Activated B cell treated with CpG ODN at 0.5 μM for 24 hours (primary cell): ENCODE results near the gene IQCE. TPM values are rescaled to one million over a fixed set of nuclear protein-coding genes. Genes with fewer than 3 reads are reported as not detected.
"Not testable (repeated sequence)": the region's sequence is repeated elsewhere in the genome, so short reads cannot be mapped to it uniquely, and the experiment has no call there.

ENCODE experiments used
- ATAC-seq: fragments of 200-7000 bp; cut with Tn5 transposase; one replicate; pipeline ENCODE4 v1.10.0; 2021; ENCODE audit warnings: low read depth, mild to moderate bottlenecking, moderate library complexity
- CTCF ChIA-PET: fragments of 350-600 bp; sonication (Branson Sonifier 250); formaldehyde crosslinking; loops from one replicate; lab custom pipeline; 2021; ENCODE audit warnings: antibody characterized with exemption; lab: Charles Lee
- POLR2A ChIA-PET: fragments of 350-600 bp; sonication (Branson Sonifier 250); formaldehyde crosslinking; loops from one replicate; lab custom pipeline; 2021; ENCODE audit warnings: antibody characterized with exemption; lab: Charles Lee
- DNase-seq: peaks from one replicate; pipeline ENCODE4 v3.0.0; 2022
- H3K27ac Mint-ChIP-seq: one replicate; pipeline ENCODE4 v1.8.0; 2020; ENCODE audit warnings: mixed read lengths
- H3K27me3 Mint-ChIP-seq: one replicate; pipeline ENCODE4 v1.8.0; 2021; ENCODE audit warnings: mixed read lengths
- H3K36me3 Mint-ChIP-seq: one replicate; pipeline ENCODE4 v1.8.0; 2021; ENCODE audit warnings: low read depth, mixed read lengths
- H3K4me1 Mint-ChIP-seq: one replicate; pipeline ENCODE4 v1.8.0; 2021; ENCODE audit warnings: mixed read lengths
- H3K4me3 Mint-ChIP-seq: one replicate; pipeline ENCODE4 v1.8.0; 2020; ENCODE audit warnings: mild to moderate bottlenecking, mixed read lengths
- H3K9me3 Mint-ChIP-seq: one replicate; pipeline ENCODE4 v1.8.0; 2020; ENCODE audit warnings: mixed read lengths
- intact Hi-C: fragments of 100-400 bp; cut with micrococcal nuclease; formaldehyde crosslinking; loops from one replicate; pipeline ENCODE4 v1.15.1; 2024
- total RNA-seq: library from RNA; stranded (reverse); gene quantifications from 2 replicates; pipeline ENCODE4 v1.2.3, GENCODE V29; 2022
- TF ChIP-seq, protein P1 (sequence below): fragments of 200-600 bp; IDR thresholded peaks from one replicate; pipeline ENCODE4 v1.8.0; 2022; ENCODE audit warnings: antibody characterized with exemption, mild to moderate bottlenecking

The IQCE gene
- total RNA-seq, 1 donor from 2014 or later, result 7.7 TPM

DNA sequence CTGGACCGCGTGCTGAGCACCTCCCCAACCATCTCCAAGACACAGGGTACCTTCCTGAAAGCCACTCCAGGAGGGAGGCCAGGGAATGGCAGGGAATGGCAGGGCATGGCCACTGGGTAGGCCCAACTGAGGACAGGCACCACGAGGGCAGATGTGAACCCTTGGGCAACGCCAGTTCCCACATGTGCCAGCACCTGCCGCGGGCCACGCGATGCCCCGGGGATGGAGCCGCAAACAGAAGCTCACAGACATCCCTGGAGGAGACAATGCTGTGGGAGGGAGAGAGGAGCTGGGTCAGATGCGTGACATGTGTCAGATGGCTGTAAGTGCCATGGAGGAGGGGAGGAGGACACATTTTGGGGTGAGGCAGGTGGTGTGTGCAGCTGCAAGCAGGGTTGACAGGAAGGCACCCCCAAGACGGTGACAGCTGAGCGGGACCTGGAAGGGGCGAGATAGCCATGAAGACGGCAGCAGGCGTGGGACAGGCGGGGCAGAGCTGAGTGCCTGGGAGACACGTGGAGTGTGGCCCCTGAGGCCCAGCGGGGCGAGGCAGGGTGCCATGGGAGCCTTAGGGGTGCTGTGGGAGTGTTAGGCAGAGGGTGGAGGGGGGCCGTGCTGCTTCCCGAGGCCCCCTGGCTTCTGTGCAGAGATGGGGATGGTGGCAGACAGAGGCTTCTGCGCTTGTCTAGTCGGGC, 27.7 kb downstream of the IQCE start:
- CTCF ChIA-PET, result no interaction called here
- Mint-ChIP-seq H3K27ac (no peak overlapping the region), H3K36me3 (peaks cover 6% of the 10 kb centered on the region), H3K9me3 (no peaks in the 10 kb centered on the region), H3K27me3 (no peaks in the 10 kb centered on the region), H3K4me3 (no peak overlapping the region), H3K4me1 (no peaks in the 10 kb centered on the region)
- DNase-seq (no peak), ATAC-seq (no peak)
- intact Hi-C loops, result no loop called here
- TF ChIP-seq, protein P1, sequence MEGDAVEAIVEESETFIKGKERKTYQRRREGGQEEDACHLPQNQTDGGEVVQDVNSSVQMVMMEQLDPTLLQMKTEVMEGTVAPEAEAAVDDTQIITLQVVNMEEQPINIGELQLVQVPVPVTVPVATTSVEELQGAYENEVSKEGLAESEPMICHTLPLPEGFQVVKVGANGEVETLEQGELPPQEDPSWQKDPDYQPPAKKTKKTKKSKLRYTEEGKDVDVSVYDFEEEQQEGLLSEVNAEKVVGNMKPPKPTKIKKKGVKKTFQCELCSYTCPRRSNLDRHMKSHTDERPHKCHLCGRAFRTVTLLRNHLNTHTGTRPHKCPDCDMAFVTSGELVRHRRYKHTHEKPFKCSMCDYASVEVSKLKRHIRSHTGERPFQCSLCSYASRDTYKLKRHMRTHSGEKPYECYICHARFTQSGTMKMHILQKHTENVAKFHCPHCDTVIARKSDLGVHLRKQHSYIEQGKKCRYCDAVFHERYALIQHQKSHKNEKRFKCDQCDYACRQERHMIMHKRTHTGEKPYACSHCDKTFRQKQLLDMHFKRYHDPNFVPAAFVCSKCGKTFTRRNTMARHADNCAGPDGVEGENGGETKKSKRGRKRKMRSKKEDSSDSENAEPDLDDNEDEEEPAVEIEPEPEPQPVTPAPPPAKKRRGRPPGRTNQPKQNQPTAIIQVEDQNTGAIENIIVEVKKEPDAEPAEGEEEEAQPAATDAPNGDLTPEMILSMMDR, result no peak
- POLR2A ChIA-PET, result no interaction called here

DNA sequence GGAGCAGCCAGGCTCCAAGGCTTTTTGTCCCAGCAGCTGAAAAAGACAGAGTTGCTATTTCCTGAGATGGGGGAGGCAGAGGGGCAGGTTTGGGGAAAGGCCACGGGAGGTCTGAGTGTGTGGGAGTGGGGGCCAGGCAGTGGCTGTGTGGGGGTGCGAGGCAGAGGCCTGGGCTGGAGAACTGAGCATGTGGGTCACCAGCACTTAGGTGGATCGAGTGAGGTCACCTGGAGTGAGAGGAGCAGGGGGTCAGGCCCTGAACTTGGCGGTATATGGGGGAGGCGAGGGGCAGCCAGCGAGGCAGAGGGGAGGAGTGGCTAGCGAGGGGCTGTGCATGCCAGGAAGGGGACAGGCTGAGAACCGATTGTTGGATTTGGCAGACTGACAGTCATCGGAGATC, 28.4 kb downstream of the IQCE start:
- TF ChIP-seq, protein P1, result no peak
- H3K36me3 Mint-ChIP-seq, result peaks cover 8% of the 10 kb centered on the region
- ChIA-PET CTCF (no interaction called here), POLR2A (no interaction called here)
- intact Hi-C loops, result no loop called here
- DNase-seq (no peak), ATAC-seq (no peak)
- H3K4me3 Mint-ChIP-seq, result no peak overlapping the region
- H3K9me3 Mint-ChIP-seq, result no peaks in the 10 kb centered on the region
- no peaks in the 10 kb centered on the region for H3K4me1 Mint-ChIP-seq
- no peaks in the 10 kb centered on the region for H3K27me3 Mint-ChIP-seq
- no peak overlapping the region for H3K27ac Mint-ChIP-seq

DNA sequence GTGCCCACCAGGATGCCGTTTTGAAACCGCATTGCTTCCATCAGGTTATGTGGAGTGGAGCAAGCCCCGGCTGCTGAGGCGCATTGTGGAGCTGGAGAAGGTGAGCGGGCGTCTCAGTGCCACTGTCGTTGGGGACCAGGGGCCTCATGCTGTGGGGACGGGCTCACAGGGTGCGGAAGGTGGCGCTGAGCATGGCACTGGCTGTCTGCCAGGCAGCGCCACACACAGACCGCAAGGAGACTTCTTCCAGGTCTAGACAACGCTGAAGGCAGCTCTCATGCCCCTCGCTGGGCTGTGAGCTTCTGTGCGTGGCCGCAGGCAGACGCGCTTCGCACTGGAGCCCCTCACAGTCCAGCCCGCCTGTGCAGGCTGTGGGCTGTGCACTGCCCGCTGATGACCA, 29.0 kb downstream of the IQCE start:
- ATAC-seq, result no peak
- TF ChIP-seq, protein P1, result no peak
- H3K4me1 Mint-ChIP-seq, result no peaks in the 10 kb centered on the region

DNA sequence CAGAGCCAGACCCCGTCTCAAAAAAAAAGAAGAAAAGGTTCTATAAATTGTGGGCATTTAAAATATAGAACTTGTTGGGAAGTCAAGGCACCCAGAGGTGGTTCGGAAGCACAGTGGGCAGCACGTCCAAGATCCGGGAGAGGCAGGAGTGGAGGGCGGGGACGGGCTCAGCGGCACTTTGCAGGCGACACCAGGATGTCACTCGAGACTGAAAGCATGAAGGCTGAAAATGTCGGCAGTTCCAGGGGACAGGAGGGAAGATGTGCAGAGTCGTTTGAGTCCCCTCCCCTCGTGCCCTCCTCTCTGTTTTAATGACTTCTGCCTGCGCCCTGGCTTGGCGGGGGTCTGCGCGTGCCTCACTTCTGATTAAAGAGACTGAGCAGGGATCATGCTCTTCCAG, 30.6 kb downstream of the IQCE start:
- POLR2A ChIA-PET, result no interaction called here
- Mint-ChIP-seq H3K4me3 (no peak overlapping the region), H3K4me1 (no peaks in the 10 kb centered on the region), H3K36me3 (peaks cover 15% of the 10 kb centered on the region), H3K27me3 (no peaks in the 10 kb centered on the region), H3K27ac (no peak overlapping the region), H3K9me3 (no peaks in the 10 kb centered on the region)
- CTCF ChIA-PET, result no interaction called here
- intact Hi-C loops, result no loop called here
- no peak for ATAC-seq
- no peak for DNase-seq
- TF ChIP-seq, protein P1, result no peak

More for the DNA sequence above, 29.0 kb downstream of the IQCE start:
- CTCF ChIA-PET, result no interaction called here
- H3K36me3 Mint-ChIP-seq, result peaks cover 12% of the 10 kb centered on the region
- no peaks in the 10 kb centered on the region for H3K27me3 Mint-ChIP-seq
- no peak overlapping the region for H3K4me3 Mint-ChIP-seq
- H3K27ac Mint-ChIP-seq, result no peak overlapping the region
- no peaks in the 10 kb centered on the region for H3K9me3 Mint-ChIP-seq
- intact Hi-C loops, result no loop called here
- POLR2A ChIA-PET, result no interaction called here
- no peak for DNase-seq

DNA sequence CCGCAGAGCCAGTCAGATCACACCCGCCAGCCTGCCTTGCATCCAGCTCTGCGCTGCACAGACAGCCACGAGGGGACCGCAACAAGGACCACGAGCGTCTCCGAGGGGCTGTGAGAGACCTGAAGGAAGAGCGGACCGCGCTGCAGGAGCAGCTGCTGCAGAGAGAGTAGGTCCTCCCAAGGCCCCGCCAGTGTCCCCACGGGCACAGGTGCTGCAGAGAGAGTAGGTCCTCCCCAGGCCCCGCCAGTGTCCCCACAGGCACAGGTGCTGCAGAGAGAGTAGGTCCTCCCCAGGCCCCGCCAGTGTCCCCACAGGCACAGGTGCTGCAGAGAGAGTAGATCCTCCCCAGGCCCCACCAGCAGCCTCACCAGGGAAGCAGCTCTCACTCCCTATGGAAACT, 31.2 kb downstream of the IQCE start:
- CTCF ChIA-PET, H3K4me3 Mint-ChIP-seq, POLR2A ChIA-PET, DNase-seq, H3K9me3 Mint-ChIP-seq, H3K4me1 Mint-ChIP-seq, H3K27ac Mint-ChIP-seq, intact Hi-C loops, ATAC-seq, H3K27me3 Mint-ChIP-seq: not testable (repeated sequence)
- H3K36me3 Mint-ChIP-seq, result peaks cover 15% of the 10 kb centered on the region

DNA sequence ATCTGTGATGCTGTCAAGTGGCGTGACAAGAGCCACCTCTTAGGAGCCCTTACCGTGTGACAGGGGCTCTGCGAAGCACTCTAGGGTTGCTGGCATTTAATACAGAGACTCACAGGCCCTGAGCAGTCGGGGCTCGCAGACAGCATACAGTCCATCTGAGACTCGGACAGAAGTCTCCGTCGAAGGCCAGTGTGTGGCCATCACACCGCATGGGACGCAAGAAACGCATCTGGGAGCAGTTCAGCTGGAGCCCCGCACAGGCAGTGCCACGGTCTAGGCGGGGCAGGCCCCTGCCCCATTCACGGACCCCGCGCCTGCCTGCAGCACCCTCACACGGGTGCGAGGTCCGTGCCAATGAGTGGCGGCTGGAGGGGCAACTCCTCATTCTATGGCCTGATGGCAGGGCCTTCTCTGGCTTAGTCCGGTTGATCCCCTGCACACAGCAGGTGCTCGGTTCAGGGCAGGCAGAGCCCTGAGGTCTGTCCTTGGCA, 33.6 kb downstream of the IQCE start:
- no peak overlapping the region for H3K27ac Mint-ChIP-seq
- peaks cover 15% of the 10 kb centered on the region for H3K36me3 Mint-ChIP-seq
- no peak overlapping the region for H3K4me3 Mint-ChIP-seq
- H3K4me1 Mint-ChIP-seq, result peaks cover 6% of the 10 kb centered on the region
- DNase-seq (no peak), ATAC-seq (no peak)
- POLR2A ChIA-PET, result no interaction called here
- TF ChIP-seq, protein P1, result no peak
- intact Hi-C loops, result no loop called here
- CTCF ChIA-PET, result no interaction called here
- H3K27me3 Mint-ChIP-seq, result no peaks in the 10 kb centered on the region
- H3K9me3 Mint-ChIP-seq, result no peaks in the 10 kb centered on the region
